ENCODE measurements around the gene YIPF1. TPM values are rescaled to one million over a fixed set of nuclear protein-coding genes. Genes with fewer than 3 reads are reported as not detected.
A peak's percentile ranks its signal among the peaks of the same experiment; 100 is the strongest.

Gene YIPF1
- total RNA-seq, 1 donor from 2014 or later, result 42.7 TPM

DNA sequence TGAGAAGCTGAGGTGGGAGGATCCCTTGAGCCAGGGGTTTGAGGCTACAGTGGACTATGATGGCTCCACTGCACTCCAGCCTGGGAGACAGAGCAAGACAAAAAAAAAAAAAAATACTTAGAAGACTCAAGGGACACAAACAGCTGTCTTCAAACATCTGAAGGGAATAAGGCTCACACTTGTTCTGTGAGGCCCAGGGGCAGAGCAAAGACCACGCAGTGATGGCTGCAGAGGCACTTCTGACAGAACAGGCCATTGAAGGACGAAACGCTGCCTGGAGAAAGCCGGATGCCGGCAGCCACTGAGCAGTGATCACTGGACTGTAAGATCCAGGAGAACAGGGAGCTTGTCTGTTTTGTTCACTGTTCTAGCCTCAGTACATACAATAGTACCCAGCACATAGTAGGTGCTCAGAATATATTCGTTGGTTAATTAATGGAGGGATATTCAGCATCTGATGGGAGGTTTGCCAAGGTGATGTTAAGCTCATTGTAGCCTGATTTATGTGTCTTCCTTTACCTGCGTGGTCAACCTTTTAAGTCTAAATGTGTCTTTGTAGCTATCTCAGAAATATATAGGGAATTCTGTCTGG, 39.4 kb downstream of the YIPF1 start:
- H3K27me3 ChIP-seq (ENCODE audit: control insufficient read depth, insufficient read depth, low read length), result no peaks in the 10 kb centered on the region
- H3K4me3 ChIP-seq (ENCODE audit: low read depth, low read length), result no peak overlapping the region
- TF ChIP-seq, protein P1, sequence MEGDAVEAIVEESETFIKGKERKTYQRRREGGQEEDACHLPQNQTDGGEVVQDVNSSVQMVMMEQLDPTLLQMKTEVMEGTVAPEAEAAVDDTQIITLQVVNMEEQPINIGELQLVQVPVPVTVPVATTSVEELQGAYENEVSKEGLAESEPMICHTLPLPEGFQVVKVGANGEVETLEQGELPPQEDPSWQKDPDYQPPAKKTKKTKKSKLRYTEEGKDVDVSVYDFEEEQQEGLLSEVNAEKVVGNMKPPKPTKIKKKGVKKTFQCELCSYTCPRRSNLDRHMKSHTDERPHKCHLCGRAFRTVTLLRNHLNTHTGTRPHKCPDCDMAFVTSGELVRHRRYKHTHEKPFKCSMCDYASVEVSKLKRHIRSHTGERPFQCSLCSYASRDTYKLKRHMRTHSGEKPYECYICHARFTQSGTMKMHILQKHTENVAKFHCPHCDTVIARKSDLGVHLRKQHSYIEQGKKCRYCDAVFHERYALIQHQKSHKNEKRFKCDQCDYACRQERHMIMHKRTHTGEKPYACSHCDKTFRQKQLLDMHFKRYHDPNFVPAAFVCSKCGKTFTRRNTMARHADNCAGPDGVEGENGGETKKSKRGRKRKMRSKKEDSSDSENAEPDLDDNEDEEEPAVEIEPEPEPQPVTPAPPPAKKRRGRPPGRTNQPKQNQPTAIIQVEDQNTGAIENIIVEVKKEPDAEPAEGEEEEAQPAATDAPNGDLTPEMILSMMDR (IDR thresholded peaks at IDR 0.05; ENCODE audit: insufficient read depth, low read length, poor library complexity, severe bottlenecking), result no peak
- H3K36me3 ChIP-seq (ENCODE audit: control insufficient read depth, insufficient read depth, low read length), result no peaks in the 10 kb centered on the region
- no peak for DNase-seq (ENCODE audit: low read depth)

DNA sequence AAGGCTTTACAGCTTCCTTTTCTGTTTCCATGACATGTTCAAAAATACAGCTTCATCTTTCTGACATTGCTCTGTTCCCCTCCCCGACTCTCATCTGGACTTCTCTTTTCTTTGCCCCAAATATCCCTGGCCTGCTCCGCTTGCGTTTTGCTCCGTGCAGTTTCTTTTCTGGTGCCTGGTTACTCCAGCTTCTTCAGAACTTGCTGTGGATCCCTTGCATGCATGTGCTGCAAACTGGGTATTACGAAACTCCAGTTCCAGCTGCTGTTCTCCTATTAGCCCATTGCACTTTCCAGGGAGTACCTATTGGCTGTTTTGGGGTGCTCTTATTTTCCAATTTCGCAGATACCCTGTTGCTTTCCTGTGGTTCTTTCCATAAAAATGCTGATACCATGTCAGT, 41.6 kb downstream of the YIPF1 start:
- TF ChIP-seq, protein P1 (IDR thresholded peaks at IDR 0.05; ENCODE audit: insufficient read depth, low read length, poor library complexity, severe bottlenecking), result no peak
- DNase-seq (ENCODE audit: low read depth), result no peak
- no peak overlapping the region for H3K4me3 ChIP-seq (ENCODE audit: low read depth, low read length)
- no peaks in the 10 kb centered on the region for H3K36me3 ChIP-seq (ENCODE audit: control insufficient read depth, insufficient read depth, low read length)
- no peaks in the 10 kb centered on the region for H3K27me3 ChIP-seq (ENCODE audit: control insufficient read depth, insufficient read depth, low read length)

DNA sequence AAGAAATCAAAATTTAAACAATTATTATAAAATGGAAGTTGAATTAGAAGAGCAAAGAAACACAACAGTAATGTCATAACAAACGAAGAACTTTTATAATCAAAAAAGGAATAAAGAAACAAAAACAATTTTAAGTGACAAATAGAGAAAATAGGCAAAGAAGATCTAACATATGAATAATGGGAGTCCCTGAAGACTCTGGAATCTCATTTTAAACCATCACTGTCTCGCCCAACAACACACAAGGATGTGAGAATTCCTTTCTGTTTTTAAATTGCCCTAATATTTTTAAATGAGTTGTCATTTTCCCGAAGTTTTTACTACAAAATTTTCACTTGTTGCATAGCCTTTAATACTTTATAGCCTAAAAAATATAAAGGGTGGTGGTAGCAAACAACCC, 47.2 kb downstream of the YIPF1 start:
- Histone ChIP-seq H3K36me3 (ENCODE audit: control insufficient read depth, insufficient read depth, low read length) (no peaks in the 10 kb centered on the region), H3K4me3 (ENCODE audit: low read depth, low read length) (no peak overlapping the region), H3K27me3 (ENCODE audit: control insufficient read depth, insufficient read depth, low read length) (no peaks in the 10 kb centered on the region)
- TF ChIP-seq, protein P1 (IDR thresholded peaks at IDR 0.05; ENCODE audit: insufficient read depth, low read length, poor library complexity, severe bottlenecking), result no peak
- no peak for DNase-seq (ENCODE audit: low read depth)

- Histone ChIP-seq H3K36me3 (ENCODE audit: control insufficient read depth, insufficient read depth, low read length) (no peaks in the 10 kb centered on the region), H3K27me3 (ENCODE audit: control insufficient read depth, insufficient read depth, low read length) (no peaks in the 10 kb centered on the region), H3K4me3 (ENCODE audit: low read depth, low read length) (peak overlapping the region; percentile 99)
- no peak for DNase-seq (ENCODE audit: low read depth)
- TF ChIP-seq, protein P1 (IDR thresholded peaks at IDR 0.05; ENCODE audit: insufficient read depth, low read length, poor library complexity, severe bottlenecking), result no peak
These were observed 51.0 kb downstream of the YIPF1 start for GRCh38 chr1:53838654-53838974.

- TF ChIP-seq, protein P1 (IDR thresholded peaks at IDR 0.05; ENCODE audit: insufficient read depth, low read length, poor library complexity, severe bottlenecking), result peak; percentile 20
These were observed 51.5 kb downstream of the YIPF1 start, which contains the start of gene NDC1 for GRCh38 chr1:53837924-53838653. Gene NDC1 (minus strand): TSS chr1:53838296. CDS start chr1:53838261, 35 bp downstream.

GRCh38 chr1:53837646-53837923, 52.0 kb downstream of the YIPF1 start:
- no peak for DNase-seq (ENCODE audit: low read depth)
- Histone ChIP-seq H3K27me3 (ENCODE audit: control insufficient read depth, insufficient read depth, low read length) (no peaks in the 10 kb centered on the region), H3K4me3 (ENCODE audit: low read depth, low read length) (peak overlapping the region; percentile 99), H3K36me3 (ENCODE audit: control insufficient read depth, insufficient read depth, low read length) (no peaks in the 10 kb centered on the region)
- TF ChIP-seq, protein P1 (IDR thresholded peaks at IDR 0.05; ENCODE audit: insufficient read depth, low read length, poor library complexity, severe bottlenecking), result no peak

More at GRCh38 chr1:53837924-53838653, 51.5 kb downstream of the YIPF1 start, which contains the start of gene NDC1:
- Histone ChIP-seq H3K27me3 (ENCODE audit: control insufficient read depth, insufficient read depth, low read length) (no peaks in the 10 kb centered on the region), H3K36me3 (ENCODE audit: control insufficient read depth, insufficient read depth, low read length) (no peaks in the 10 kb centered on the region), H3K4me3 (ENCODE audit: low read depth, low read length) (peak within 1 kb of the TSS; percentile 99)
- DNase-seq (ENCODE audit: low read depth), result peak; percentile 95

Data from kidney epithelial cell (primary cell).